OCI-LY7 (cell line): ENCODE results near the gene ABLIM1. TPM values are rescaled to one million over a fixed set of nuclear protein-coding genes. Genes with fewer than 3 reads are reported as not detected.

Experiments
- BruUV-seq: library from RNA; stranded (reverse); fragments of 400-500 nt; replicated peaks from 2 replicates; lab custom pipeline; 2021; lab: Mats Ljungman, UMichigan
- CTCF ChIA-PET: fragments of 300-600 bp; sonication (Branson Sonifier 250); formaldehyde crosslinking; loops from one replicate; lab custom pipeline; 2022; ENCODE audit warnings: antibody characterized with exemption; ENCODE audit not compliant: unreplicated experiment; lab: Charles Lee
- POLR2A ChIA-PET: fragments of 300-600 bp; sonication (Branson Sonifier 250); formaldehyde crosslinking; loops from one replicate; lab custom pipeline; 2022; ENCODE audit warnings: antibody characterized with exemption; lab: Charles Lee
- DNase-seq: peaks from one replicate; pipeline ENCODE4 v3.0.0-alpha.2; 2015; ENCODE audit warnings: low spot score
- H2AFZ ChIP-seq: fragments of 200-600 bp; sonication (generic), shearing (Covaris generic); 2 replicates; pipeline ENCODE4 v1.6.1; 2014; ENCODE audit warnings: mild to moderate bottlenecking, antibody characterized with exemption, low read length, moderate library complexity
- H3K27ac ChIP-seq: fragments of 200-600 bp; sonication (generic); 2 replicates; pipeline ENCODE4 v1.5.1; 2014; ENCODE audit warnings: mixed run types, low read depth, mild to moderate bottlenecking, moderate library complexity, low read length, inconsistent platforms; ENCODE audit not compliant: poor library complexity, severe bottlenecking
- H3K36me3 ChIP-seq: fragments of 200-600 bp; sonication (generic); 2 replicates; pipeline ENCODE4 v1.6.1; 2014; ENCODE audit warnings: mild to moderate bottlenecking, antibody characterized with exemption, low read length, moderate library complexity, mixed read lengths; ENCODE audit not compliant: insufficient read depth
- H3K4me1 ChIP-seq: fragments of 200-600 bp; sonication (generic); 2 replicates; pipeline ENCODE4 v1.5.1; 2014; ENCODE audit warnings: mild to moderate bottlenecking, low read length; ENCODE audit not compliant: insufficient read depth, poor library complexity, severe bottlenecking
- H3K4me2 ChIP-seq: fragments of 200-600 bp; sonication (generic); 2 replicates; pipeline ENCODE4 v1.6.1; 2014; ENCODE audit warnings: mild to moderate bottlenecking, low read length
- H3K4me3 ChIP-seq: fragments of 200-600 bp; sonication (generic); 2 replicates; pipeline ENCODE4 v1.5.1; 2014; ENCODE audit warnings: mild to moderate bottlenecking, low read depth, low read length; ENCODE audit not compliant: poor library complexity, severe bottlenecking
- H3K79me2 ChIP-seq: fragments of 200-600 bp; sonication (generic); 2 replicates; pipeline ENCODE4 v1.6.1; 2016; ENCODE audit warnings: low read depth, mild to moderate bottlenecking, low read length, moderate library complexity, mixed read lengths; ENCODE audit not compliant: insufficient read depth
- H3K9me2 ChIP-seq: fragments of 200-600 bp; sonication (generic); 2 replicates; pipeline ENCODE4 v1.6.1; 2016; ENCODE audit warnings: mild to moderate bottlenecking, low read length, mixed read lengths; ENCODE audit not compliant: insufficient read depth
- H3K9me3 ChIP-seq: fragments of 200-600 bp; sonication (generic); 2 replicates; pipeline ENCODE4 v1.6.1; 2014; ENCODE audit warnings: mild to moderate bottlenecking, mixed run types, low read length, mixed read lengths
- H4K20me1 ChIP-seq: fragments of 200-600 bp; sonication (generic); 2 replicates; pipeline ENCODE4 v1.6.1; 2014; ENCODE audit warnings: mild to moderate bottlenecking, antibody characterized with exemption, low read length, moderate library complexity, mixed read lengths; ENCODE audit not compliant: insufficient read depth
- CTCF ChIP-seq: fragments of 200-600 bp; sonication (generic); conservative IDR thresholded peaks from 2 replicates; pipeline ENCODE4 v1.5.1; 2014; ENCODE audit warnings: mild to moderate bottlenecking, antibody characterized with exemption, low read length, moderate library complexity, mixed read lengths
- EZH2phosphoT487 ChIP-seq: fragments of 200-600 bp; sonication (generic); IDR thresholded peaks from 2 replicates; pipeline ENCODE4 v1.6.1; 2018; ENCODE audit warnings: low read depth, borderline replicate concordance, mild to moderate bottlenecking, mixed run types, antibody characterized with exemption, low read length, moderate library complexity, mixed read lengths
- intact Hi-C: fragments of 100-400 bp; cut with micrococcal nuclease; formaldehyde crosslinking; loops from one replicate; pipeline ENCODE4 v1.10.0; 2022; ENCODE audit not compliant: unreplicated experiment
- total RNA-seq, 2 experiments: library from RNA; depleted of rRNA in 1 of 2; stranded (reverse); fragments of >200 nt in 1 of 2; shearing (Covaris generic) in 1 of 2; gene quantifications; 2 replicates each; pipeline ENCODE4 v1.2.3, GENCODE V29; 2014 to 2022

ABLIM1 gene
- total RNA-seq, 2 experiments from 2014 or later: 94.2 to 268 TPM

GRCh38 chr10:114526504-114527238, 131.4 kb downstream of the ABLIM1 start:
- TF ChIP-seq CTCF (no peak), EZH2phosphoT487 (no peak)
- peak overlapping the region; percentile 75 for H2AFZ ChIP-seq
- BruUV-seq: no TSS peak
- H3K36me3 ChIP-seq: peaks cover 25% of the 10 kb centered on the region; the same call in 1 of the 2 replicates
- H3K79me2 ChIP-seq: peaks cover 48% of the 10 kb centered on the region
- peak overlapping the region; percentile 91 for H3K27ac ChIP-seq
- peaks cover 38% of the 10 kb centered on the region; the same call in 1 of the 2 replicates for H4K20me1 ChIP-seq
- peak overlapping the region; percentile 95 for H3K4me2 ChIP-seq
- peak; percentile 98 for DNase-seq
- peaks cover 35% of the 10 kb centered on the region for H3K4me1 ChIP-seq
- intact Hi-C loops: loop anchor here (1.0 to 10.0 kb wide), 5 partner anchors 18 to 672 kb away; partner anchors contain the start of genes DCLRE1A and NHLRC2
- peak overlapping the region; percentile 89 for H3K4me3 ChIP-seq
- POLR2A ChIA-PET: interaction anchor here (0.6 to 16.1 kb wide), 9 partner anchors 9 to 265 kb away, joined by 3 to 464 read pairs (median 35); no protein-coding TSS in a partner anchor
- H3K9me3 ChIP-seq: no peaks in the 10 kb centered on the region
- CTCF ChIA-PET: interaction anchor here (0.5 to 2.3 kb wide), 6 partner anchors 9 to 39 kb away, joined by 3 to 11 read pairs (median 4); no protein-coding TSS in a partner anchor
- H3K9me2 ChIP-seq: no peaks in the 10 kb centered on the region

- Histone ChIP-seq H3K9me3 (no peaks in the 10 kb centered on the region), H3K36me3 (peaks cover 31% of the 10 kb centered on the region), H3K4me1 (peaks cover 41% of the 10 kb centered on the region), H3K9me2 (no peaks in the 10 kb centered on the region), H3K79me2 (peaks cover 54% of the 10 kb centered on the region), H2AFZ (peak overlapping the region; percentile 15; the same call in 1 of the 2 replicates), H3K4me3 (peak overlapping the region; percentile 89), H4K20me1 (peaks cover 43% of the 10 kb centered on the region; the same call in 1 of the 2 replicates), H3K27ac (peak overlapping the region; percentile 91), H3K4me2 (peak overlapping the region; percentile 95)
- peak; percentile 44 for DNase-seq
- ChIA-PET CTCF (interaction anchor here (0.7 to 2.3 kb wide), 6 partner anchors 8 to 36 kb away, joined by 3 to 11 read pairs (median 4); no protein-coding TSS in a partner anchor), POLR2A (interaction anchor here (0.6 to 16.1 kb wide), 10 partner anchors 8 to 266 kb away, joined by 3 to 464 read pairs (median 25); no protein-coding TSS in a partner anchor)
- TF ChIP-seq EZH2phosphoT487: no peak
- TF ChIP-seq CTCF: no peak
- intact Hi-C loops: loop anchor here (1.0 to 10.0 kb wide), 5 partner anchors 18 to 671 kb away; partner anchors contain the start of genes DCLRE1A and NHLRC2
- BruUV-seq: TSS peak; percentile 70
Observed at GRCh38 chr10:114526126-114526503, 132.0 kb downstream of the ABLIM1 start.
